Measurements from ENCODE around the gene TXLNA.
A peak's percentile ranks its signal among the peaks of the same experiment; 100 is the strongest.

The TXLNA gene

GRCh38 chr1:32239790-32240139 is 60.3 kb downstream of the TXLNA start:
- TF ChIP-seq Cebpa-rat (IDR thresholded peaks at IDR 0.05) = no peak
- H3K9ac ChIP-seq = peak overlapping the region; percentile 74; the same call in 1 of the 2 replicates
- peak overlapping the region; percentile 72 for H3K4me3 ChIP-seq
- 0 out of 2 replicates have a peak, but pooled peaks cover 3% of the 10 kb centered on the region for H3K36me3 ChIP-seq
- H4K20me1 ChIP-seq = no peaks in the 10 kb centered on the region
- no peaks in the 10 kb centered on the region for H3K27me3 ChIP-seq
- H3K4me2 ChIP-seq = peak overlapping the region; percentile 97
- 0 out of 2 replicates have a peak overlapping the region, but pooled peaks have one; percentile 36 for H3K27ac ChIP-seq
- H3K4me1 ChIP-seq = peaks cover 42% of the 10 kb centered on the region
- no peaks in the 10 kb centered on the region for H3K9me3 ChIP-seq

- no peaks in the 10 kb centered on the region for H3K9me3 ChIP-seq
These were observed 60.9 kb downstream of the TXLNA start for GRCh38 chr1:32240140-32240951.

GRCh38 chr1:32241001-32241763 is 61.7 kb downstream of the TXLNA start:
- H3K4me3 ChIP-seq = peak overlapping the region; percentile 72
- H3K27ac ChIP-seq = peak overlapping the region; percentile 36
- no peaks in the 10 kb centered on the region for H4K20me1 ChIP-seq

More at GRCh38 chr1:32240140-32240951, 60.9 kb downstream of the TXLNA start:
- peak overlapping the region; percentile 97 for H3K4me2 ChIP-seq
- no peaks in the 10 kb centered on the region for H4K20me1 ChIP-seq
- H3K4me1 ChIP-seq = peaks cover 44% of the 10 kb centered on the region
- H3K36me3 ChIP-seq = no peaks in the 10 kb centered on the region
- no peaks in the 10 kb centered on the region for H3K27me3 ChIP-seq
- H3K27ac ChIP-seq = peak overlapping the region; percentile 36
- TF ChIP-seq Cebpa-rat (IDR thresholded peaks at IDR 0.05) = no peak
- H3K4me3 ChIP-seq = peak overlapping the region; percentile 72
- peak overlapping the region; percentile 74 for H3K9ac ChIP-seq

GRCh38 chr1:32242341-32242851 is 62.9 kb downstream of the TXLNA start:
- Histone ChIP-seq H3K27ac (0 out of 2 replicates have a peak overlapping the region, but pooled peaks have one; percentile 2), H3K4me1 (peaks cover 64% of the 10 kb centered on the region), H3K9me3 (no peaks in the 10 kb centered on the region), H3K36me3 (no peaks in the 10 kb centered on the region), H3K9ac (no peak overlapping the region), H3K4me2 (peak overlapping the region; percentile 97), H3K4me3 (no peak overlapping the region), H3K27me3 (no peaks in the 10 kb centered on the region), H4K20me1 (no peaks in the 10 kb centered on the region)
- no peak for TF ChIP-seq Cebpa-rat (IDR thresholded peaks at IDR 0.05)

More at GRCh38 chr1:32241001-32241763, 61.7 kb downstream of the TXLNA start:
- Histone ChIP-seq H3K9me3 (no peaks in the 10 kb centered on the region), H3K36me3 (no peaks in the 10 kb centered on the region), H3K4me2 (peak overlapping the region; percentile 97), H3K27me3 (no peaks in the 10 kb centered on the region), H3K9ac (peak overlapping the region; percentile 74), H3K4me1 (peaks cover 52% of the 10 kb centered on the region)
- TF ChIP-seq Cebpa-rat (IDR thresholded peaks at IDR 0.05) = no peak

GRCh38 chr1:32246888-32247273 is 67.4 kb downstream of the TXLNA start, which contains the start of gene FAM167B:
TSS of gene FAM167B (plus strand) at chr1:32247222. CDS start at chr1:32247422, 200 bp downstream.
- no peaks in the 10 kb centered on the region for H3K36me3 ChIP-seq
- peaks cover 81% of the 10 kb centered on the region for H3K4me1 ChIP-seq
- H3K27ac ChIP-seq = peak within 1 kb of the TSS; percentile 97
- no peak for TF ChIP-seq Cebpa-rat (IDR thresholded peaks at IDR 0.05)
- no peak within 1 kb of the TSS; the same call in 1 of the 2 replicates for H3K9ac ChIP-seq
- H3K9me3 ChIP-seq = no peaks in the 10 kb centered on the region
- no peak within 1 kb of the TSS for H3K4me3 ChIP-seq
- H3K27me3 ChIP-seq = no peaks in the 10 kb centered on the region
- peak within 1 kb of the TSS; percentile 98 for H3K4me2 ChIP-seq
- H4K20me1 ChIP-seq = no peaks in the 10 kb centered on the region

GRCh38 chr1:32247452-32247851 is 68.0 kb downstream of the TXLNA start:
- no peaks in the 10 kb centered on the region for H3K9me3 ChIP-seq
- no peak for TF ChIP-seq Cebpa-rat (IDR thresholded peaks at IDR 0.05)
- no peak overlapping the region for H3K4me3 ChIP-seq
- no peak overlapping the region for H3K9ac ChIP-seq
- H3K27ac ChIP-seq = peak overlapping the region; percentile 97; the same call in 1 of the 2 replicates
- H3K27me3 ChIP-seq = no peaks in the 10 kb centered on the region
- peak overlapping the region; percentile 98 for H3K4me2 ChIP-seq
- H4K20me1 ChIP-seq = no peaks in the 10 kb centered on the region
- peaks cover 81% of the 10 kb centered on the region for H3K4me1 ChIP-seq
- H3K36me3 ChIP-seq = no peaks in the 10 kb centered on the region
